Kidney (tissue), 14 donors: ENCODE data around the gene CHTOP. TPM values are rescaled to one million over a fixed set of nuclear protein-coding genes. Genes with fewer than 3 reads are reported as not detected.

Source experiments
- DNase-seq, 5 donors: peaks; one replicate each; pipeline ENCODE4 v3.0.0-alpha.2; 2013 to 2020
- FAIRE-seq: peaks from 2 replicates; lab custom pipeline; 2012; peaks lifted over from hg19 to GRCh38; lab: Jason Lieb, UNC
- H3K27ac ChIP-seq, 2 donors: one replicate each; pipeline ENCODE4 v1.7.0; 2013; ENCODE audit warnings: low read depth in 2 of 2, low read length in 2 of 2, inconsistent platforms in 1 of 2
- H3K27me3 ChIP-seq: one replicate; pipeline ENCODE4 v1.7.1; 2013; ENCODE audit warnings: low read length, inconsistent platforms; ENCODE audit not compliant: control insufficient read depth, insufficient read depth
- H3K36me3 ChIP-seq, 3 donors: one replicate each; pipeline versions ENCODE4 v1.7.0 to v1.7.1; 2013; ENCODE audit warnings: low read length in 3 of 3, control low read depth in 1 of 3, inconsistent platforms in 1 of 3; ENCODE audit not compliant: insufficient read depth in 3 of 3, control insufficient read depth in 2 of 3
- H3K4me1 ChIP-seq, 3 donors: one replicate each; pipeline versions ENCODE4 v1.7.0 to v1.7.1; 2013; ENCODE audit warnings: low read length in 3 of 3, inconsistent platforms in 1 of 3, low read depth in 1 of 3; ENCODE audit not compliant: control insufficient read depth in 2 of 3, insufficient read depth in 2 of 3
- H3K4me3 ChIP-seq, 3 donors: one replicate each; pipeline versions ENCODE4 v1.7.0 to v1.8.1; 2013; ENCODE audit warnings: low read length in 3 of 3, control low read depth in 1 of 3, inconsistent platforms in 1 of 3
- H3K9ac ChIP-seq, 3 donors: one replicate each; pipeline versions ENCODE4 v1.7.0 to v1.7.1; 2013; ENCODE audit warnings: low read length in 3 of 3, control low read depth in 1 of 3, inconsistent platforms in 1 of 3
- H3K9me3 ChIP-seq, 3 donors: one replicate each; pipeline versions ENCODE4 v1.7.0 to v1.7.1; 2013; ENCODE audit warnings: low read length in 3 of 3, control low read depth in 1 of 3, inconsistent platforms in 1 of 3; ENCODE audit not compliant: control insufficient read depth in 2 of 3, insufficient read depth in 1 of 3
- intact Hi-C: fragments of 100-400 bp; cut with DNase I; formaldehyde crosslinking; loops from one replicate; pipeline ENCODE4 v1.11.1; 2022
- polyA plus RNA-seq: library from polyadenylated mRNA; stranded (reverse); fragments of 350-450 nt; fragmentation: Illumina TruSeq; extraction: RNeasy Lipid Tissue Mini Kit (QIAGEN cat#74804); gene quantifications from one replicate; pipeline ENCODE4 v1.2.3, GENCODE V29; 2014; ENCODE audit warnings: low read depth, low replicate concordance; ENCODE audit not compliant: insufficient read depth
- total RNA-seq: library from RNA; stranded (reverse); fragmentation: NEBNext Ultra II Directional; extraction: Animal tissue kit (Norgen Biotek cat#: 25700); gene quantifications from one replicate; pipeline ENCODE4 v1.2.1, GENCODE V29; 2021
- TF ChIP-seq, protein P1 (sequence below): IDR thresholded peaks from 3 replicates; pipeline ENCODE4 v1.5.1; 2012; ENCODE audit warnings: mild to moderate bottlenecking, moderate library complexity, borderline replicate concordance; ENCODE audit not compliant: insufficient read depth; ENCODE audit errors: extremely low read depth
- donor health status: control.
- donor health status: control.
- donor health status: control.
- donor health status: control.
- donor health status: control.
- donor health status: DM: yes; HTN: yes; CAD: no.
- donor health status: Normal renal cell carcinoma (clear cell type).

Gene CHTOP
- total and polyA plus RNA-seq, 2 donors from 2014 or later: 71.1 to 83.6 TPM

DNA sequence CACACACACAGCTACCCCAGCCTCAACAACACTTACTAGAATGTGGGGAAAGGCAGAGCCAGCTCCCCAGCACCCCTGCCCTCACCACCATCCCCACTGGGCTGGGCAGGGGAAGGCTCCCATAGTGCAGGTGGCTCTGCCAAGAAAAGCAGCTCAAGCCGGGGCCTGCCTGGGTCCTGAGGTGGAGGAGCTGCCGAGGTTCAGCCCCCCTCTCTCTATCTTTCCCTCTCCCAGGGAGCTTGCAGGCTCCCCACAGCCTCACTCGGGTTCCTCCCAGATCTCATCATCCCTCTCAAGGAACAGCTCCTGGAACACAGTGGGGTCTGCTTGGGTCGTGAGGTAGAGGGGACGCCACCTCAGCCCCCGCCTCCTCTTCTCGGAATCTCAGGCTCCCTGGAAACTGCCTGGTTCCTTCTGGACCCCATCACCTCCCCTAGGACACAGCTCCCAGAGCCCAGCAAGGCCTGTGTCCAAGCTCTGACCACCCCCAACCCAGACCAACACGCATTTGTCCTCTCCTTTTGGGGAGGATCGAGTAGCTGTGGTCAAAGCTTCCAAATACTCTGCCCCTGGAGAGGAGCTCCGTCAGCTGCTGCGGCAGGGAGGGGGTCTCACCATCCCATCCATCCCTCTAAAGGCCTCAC is 21.6 kb upstream of the CHTOP start:
- H3K27me3 ChIP-seq: no peaks in the 10 kb centered on the region
- peak overlapping the region; percentile 82 to 90 for H3K27ac ChIP-seq
- FAIRE-seq (no peak), DNase-seq (peak in 4 of 5 donors; percentile 37 to 70 (median 58))
- peaks cover 7 to 25% (median 24%) of the 10 kb centered on the region in 3 donors for H3K4me1 ChIP-seq
- H3K9me3 ChIP-seq: no peaks in the 10 kb centered on the region
- intact Hi-C loops: no loop called here
- TF ChIP-seq, protein P1, sequence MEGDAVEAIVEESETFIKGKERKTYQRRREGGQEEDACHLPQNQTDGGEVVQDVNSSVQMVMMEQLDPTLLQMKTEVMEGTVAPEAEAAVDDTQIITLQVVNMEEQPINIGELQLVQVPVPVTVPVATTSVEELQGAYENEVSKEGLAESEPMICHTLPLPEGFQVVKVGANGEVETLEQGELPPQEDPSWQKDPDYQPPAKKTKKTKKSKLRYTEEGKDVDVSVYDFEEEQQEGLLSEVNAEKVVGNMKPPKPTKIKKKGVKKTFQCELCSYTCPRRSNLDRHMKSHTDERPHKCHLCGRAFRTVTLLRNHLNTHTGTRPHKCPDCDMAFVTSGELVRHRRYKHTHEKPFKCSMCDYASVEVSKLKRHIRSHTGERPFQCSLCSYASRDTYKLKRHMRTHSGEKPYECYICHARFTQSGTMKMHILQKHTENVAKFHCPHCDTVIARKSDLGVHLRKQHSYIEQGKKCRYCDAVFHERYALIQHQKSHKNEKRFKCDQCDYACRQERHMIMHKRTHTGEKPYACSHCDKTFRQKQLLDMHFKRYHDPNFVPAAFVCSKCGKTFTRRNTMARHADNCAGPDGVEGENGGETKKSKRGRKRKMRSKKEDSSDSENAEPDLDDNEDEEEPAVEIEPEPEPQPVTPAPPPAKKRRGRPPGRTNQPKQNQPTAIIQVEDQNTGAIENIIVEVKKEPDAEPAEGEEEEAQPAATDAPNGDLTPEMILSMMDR: no peak
- peak overlapping the region; percentile 59 to 81 (median 80) for H3K4me3 ChIP-seq
- H3K9ac ChIP-seq: peak overlapping the region in 2 of 3 donors; percentile 78 to 92
- peaks cover 0 to 2% (median 0%) of the 10 kb centered on the region in 3 donors for H3K36me3 ChIP-seq

DNA sequence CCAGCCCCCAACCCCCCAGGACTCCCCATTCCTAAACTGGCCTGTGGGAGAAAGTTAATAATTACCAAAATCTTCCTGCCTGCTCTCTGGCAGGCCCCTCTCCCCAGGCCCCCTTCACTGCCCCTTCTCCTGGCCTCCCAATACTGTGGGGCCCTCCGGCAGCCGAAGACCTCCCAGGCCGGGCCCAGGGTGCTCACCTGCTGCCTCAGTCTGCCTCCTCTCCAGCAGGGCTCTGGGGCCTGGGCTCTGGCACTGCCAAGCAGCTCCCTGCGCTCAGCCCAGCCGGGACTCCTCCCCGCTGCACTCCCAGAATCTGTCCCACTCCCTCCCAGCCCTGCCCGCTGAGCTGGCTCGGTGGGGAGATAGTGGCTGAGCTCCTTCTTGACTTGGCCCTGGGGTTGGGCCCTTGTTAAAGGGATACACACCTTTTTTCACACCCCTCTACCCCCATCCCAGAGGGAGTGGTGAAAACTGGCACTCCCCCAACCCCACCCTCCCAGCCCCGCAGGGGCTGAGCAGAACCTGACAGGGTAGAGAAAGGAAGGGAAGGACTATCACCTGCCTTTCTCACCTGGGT is 21.0 kb upstream of the CHTOP start, which contains the start of gene S100A16:
Gene S100A16, minus strand, starts transcription at position 383 of the 577 bp plus-strand sequence. CDS start 4,986 bp downstream, outside the sequence.
- TF ChIP-seq, protein P1: no peak
- H3K36me3 ChIP-seq: no peaks in the 10 kb centered on the region
- peaks cover 7 to 28% (median 24%) of the 10 kb centered on the region in 3 donors for H3K4me1 ChIP-seq
- H3K9me3 ChIP-seq: no peaks in the 10 kb centered on the region
- peak within 1 kb of the TSS; percentile 5 to 92 (median 78) for H3K9ac ChIP-seq
- no peaks in the 10 kb centered on the region for H3K27me3 ChIP-seq
- intact Hi-C loops: no loop called here
- DNase-seq (peak; percentile 75 to 93 (median 86)), FAIRE-seq (no peak)
- H3K4me3 ChIP-seq: peak within 1 kb of the TSS; percentile 59 to 81 (median 80)
- H3K27ac ChIP-seq: peak within 1 kb of the TSS; percentile 82 to 90

DNA sequence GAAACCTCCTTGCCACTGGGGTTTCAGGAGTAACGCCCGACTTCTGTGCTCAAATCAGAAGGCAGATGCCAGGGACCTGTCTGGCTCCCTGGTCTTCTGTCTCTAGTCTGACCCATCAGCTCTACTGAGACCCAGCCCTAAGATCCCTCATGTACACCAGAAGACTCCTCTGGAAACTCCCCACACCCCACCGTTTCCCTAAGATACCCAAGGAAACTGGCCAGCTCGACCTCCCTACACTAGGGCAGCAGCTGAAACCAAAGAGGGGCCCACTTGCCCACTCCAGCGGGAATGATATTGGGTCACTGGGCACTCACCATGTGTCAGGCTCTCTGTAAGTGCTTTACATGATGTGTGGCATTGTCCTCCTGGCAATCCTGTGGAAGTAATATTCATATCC is 20.5 kb upstream of the CHTOP start:
- peak overlapping the region; percentile 82 to 90 for H3K27ac ChIP-seq
- H3K4me1 ChIP-seq: peaks cover 7 to 27% (median 23%) of the 10 kb centered on the region in 3 donors

More for the DNA sequence above, 20.5 kb upstream of the CHTOP start:
- FAIRE-seq (no peak), DNase-seq (peak in 1 of 5 donors; percentile 29)
- intact Hi-C loops: no loop called here
- TF ChIP-seq, protein P1: no peak
- H3K9me3 ChIP-seq: no peaks in the 10 kb centered on the region
- peak overlapping the region in 1 of 3 donors; percentile 80 for H3K4me3 ChIP-seq
- no peaks in the 10 kb centered on the region for H3K27me3 ChIP-seq
- H3K9ac ChIP-seq: peak overlapping the region in 1 of 3 donors; percentile 92
- H3K36me3 ChIP-seq: no peaks in the 10 kb centered on the region
